Muscle layer of colon (tissue), 2 donors: ENCODE data around the gene CEP128.

ENCODE experiments used
- H3K27ac ChIP-seq: one replicate; pipeline ENCODE4 v1.7.0; 2013; ENCODE audit warnings: low read depth, mild to moderate bottlenecking, low read length, moderate library complexity
- H3K27me3 ChIP-seq, 2 donors: one replicate each; pipeline ENCODE4 v1.7.0; 2013; ENCODE audit warnings: low read length in 2 of 2, mild to moderate bottlenecking in 2 of 2; ENCODE audit not compliant: insufficient read depth in 2 of 2, control insufficient read depth in 1 of 2
- H3K36me3 ChIP-seq: one replicate; pipeline ENCODE4 v1.7.0; 2013; ENCODE audit warnings: mild to moderate bottlenecking, low read length; ENCODE audit not compliant: insufficient read depth
- H3K4me1 ChIP-seq: one replicate; pipeline ENCODE4 v1.7.0; 2013; ENCODE audit warnings: mild to moderate bottlenecking, low read length; ENCODE audit not compliant: insufficient read depth
- H3K4me3 ChIP-seq, 2 donors: one replicate each; pipeline ENCODE4 v1.7.0; 2013; ENCODE audit warnings: low read length in 2 of 2, low read depth in 1 of 2, mild to moderate bottlenecking in 1 of 2, moderate library complexity in 1 of 2
- H3K9ac ChIP-seq: one replicate; pipeline ENCODE4 v1.7.0; 2013; ENCODE audit warnings: low read length
- H3K9me3 ChIP-seq: one replicate; pipeline ENCODE4 v1.7.0; 2013; ENCODE audit warnings: mild to moderate bottlenecking, low read length
- donor health status: abdominal sarcoma.
- donor health status: Adenocarcinoma of cecum.

Gene CEP128

DNA sequence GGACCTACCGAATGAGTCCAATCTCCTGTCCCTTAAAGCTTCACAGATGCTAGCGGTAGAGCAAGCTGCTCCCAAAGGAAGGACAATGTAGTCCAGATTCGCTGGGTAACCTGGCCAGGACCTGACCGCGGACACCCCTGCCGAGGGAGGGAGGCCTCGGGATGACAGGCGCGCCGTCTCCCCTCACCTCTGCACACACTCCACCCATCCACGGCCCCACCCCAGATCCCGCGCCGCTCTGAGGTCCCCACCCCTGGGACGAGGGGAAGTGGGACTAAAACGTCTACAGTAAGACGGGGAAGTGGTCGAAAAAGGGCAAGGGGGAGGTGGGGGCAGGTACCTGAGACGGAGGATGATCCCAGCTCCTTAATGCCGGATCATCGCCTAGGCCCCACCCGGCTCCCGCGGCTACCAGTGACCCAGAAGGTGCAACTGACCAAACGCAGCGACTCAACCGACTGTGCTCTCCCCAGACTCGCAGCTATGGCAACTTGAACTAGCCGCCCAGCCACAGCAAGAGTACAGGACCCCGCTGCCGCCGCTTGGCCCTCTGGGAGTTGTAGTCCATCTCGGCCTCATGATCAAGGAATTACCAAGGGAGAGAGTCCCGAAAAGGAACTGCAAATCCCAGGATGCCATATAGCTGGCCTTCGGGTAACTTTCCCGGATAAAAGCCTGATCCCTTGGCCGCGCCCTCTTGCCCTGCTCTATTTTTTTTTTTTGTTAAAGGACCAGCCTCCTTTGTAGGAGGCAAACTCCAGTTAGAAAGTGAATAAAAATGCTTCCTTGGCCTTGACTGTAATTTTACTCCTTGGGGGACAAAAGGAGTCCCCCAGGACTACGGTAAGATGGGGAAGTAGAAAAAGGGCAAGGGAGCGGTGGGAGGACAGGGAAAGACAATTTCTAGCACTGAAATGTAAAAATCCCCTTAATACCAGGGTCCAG is at the start of gene CEP128:
TSS of gene CEP128 (minus strand) at position 498 of the 945 bp plus-strand sequence.
- Histone ChIP-seq H3K27me3 (no peaks in the 10 kb centered on the region), H3K9me3 (no peaks in the 10 kb centered on the region), H3K27ac (peak within 1 kb of the TSS; percentile 48), H3K4me3 (peak within 1 kb of the TSS; percentile 80 to 88), H3K9ac (peak within 1 kb of the TSS; percentile 59), H3K36me3 (no peaks in the 10 kb centered on the region), H3K4me1 (peaks cover 13% of the 10 kb centered on the region)

DNA sequence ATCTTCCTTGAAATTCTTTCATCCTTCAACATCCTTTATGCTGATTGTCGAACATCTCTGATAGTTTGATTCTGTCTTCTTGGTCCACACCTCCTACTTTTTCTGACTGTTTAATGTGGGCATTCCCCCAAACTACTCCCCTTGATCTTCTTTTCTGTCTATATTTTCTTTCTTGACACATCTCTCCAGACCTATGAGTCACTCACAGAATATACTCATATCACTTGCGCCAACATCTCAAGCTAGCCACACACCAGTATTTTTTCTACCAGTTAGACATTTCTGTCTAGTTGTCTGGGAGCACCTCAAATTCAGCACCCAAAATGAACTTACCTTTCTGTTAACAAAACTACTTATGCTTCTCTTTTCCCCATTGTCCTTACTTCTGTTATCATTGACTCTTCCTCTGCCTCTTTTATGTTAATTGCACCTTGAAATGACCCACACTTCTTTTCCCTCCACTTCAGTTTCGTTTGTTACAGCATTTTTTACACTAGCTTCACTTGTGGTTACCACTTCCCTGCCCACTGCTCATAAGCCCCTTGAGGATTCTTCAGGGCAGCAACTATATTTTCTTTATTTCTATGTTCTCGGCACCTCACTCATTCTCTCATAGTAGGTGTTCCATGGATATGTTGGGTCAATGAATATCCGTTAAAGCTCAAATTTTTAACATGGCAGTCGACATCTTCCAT is 47.3 kb upstream of the CEP128 start:
- no peak overlapping the region for H3K9ac ChIP-seq
- no peak overlapping the region for H3K4me3 ChIP-seq
- H3K27me3 ChIP-seq = no peaks in the 10 kb centered on the region
- no peaks in the 10 kb centered on the region for H3K9me3 ChIP-seq
- no peak overlapping the region for H3K27ac ChIP-seq
- no peaks in the 10 kb centered on the region for H3K4me1 ChIP-seq
- H3K36me3 ChIP-seq = no peaks in the 10 kb centered on the region

DNA sequence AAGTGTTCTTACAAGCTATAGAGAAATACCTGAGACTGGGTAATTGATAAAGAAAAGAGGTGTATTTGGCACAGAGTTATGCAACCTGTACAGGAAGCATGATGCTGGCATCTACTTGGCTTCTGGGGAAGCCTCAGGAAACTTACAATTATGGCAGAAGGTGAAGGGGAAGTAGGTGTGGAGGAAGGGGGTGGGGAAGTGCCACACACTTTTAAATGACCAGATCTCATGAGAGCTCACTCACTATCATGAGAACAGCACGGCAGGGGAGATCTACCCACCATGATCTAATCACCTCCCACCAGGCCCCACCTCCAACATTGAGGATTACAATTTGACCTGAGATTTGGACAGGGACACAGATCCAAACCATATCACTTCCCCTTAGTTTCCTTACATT is 46.7 kb upstream of the CEP128 start:
- H3K27me3 ChIP-seq = no peaks in the 10 kb centered on the region
- no peaks in the 10 kb centered on the region for H3K9me3 ChIP-seq
- no peaks in the 10 kb centered on the region for H3K36me3 ChIP-seq
- H3K4me1 ChIP-seq = no peaks in the 10 kb centered on the region
- H3K9ac ChIP-seq = no peak overlapping the region
- no peak overlapping the region for H3K4me3 ChIP-seq
- no peak overlapping the region for H3K27ac ChIP-seq

DNA sequence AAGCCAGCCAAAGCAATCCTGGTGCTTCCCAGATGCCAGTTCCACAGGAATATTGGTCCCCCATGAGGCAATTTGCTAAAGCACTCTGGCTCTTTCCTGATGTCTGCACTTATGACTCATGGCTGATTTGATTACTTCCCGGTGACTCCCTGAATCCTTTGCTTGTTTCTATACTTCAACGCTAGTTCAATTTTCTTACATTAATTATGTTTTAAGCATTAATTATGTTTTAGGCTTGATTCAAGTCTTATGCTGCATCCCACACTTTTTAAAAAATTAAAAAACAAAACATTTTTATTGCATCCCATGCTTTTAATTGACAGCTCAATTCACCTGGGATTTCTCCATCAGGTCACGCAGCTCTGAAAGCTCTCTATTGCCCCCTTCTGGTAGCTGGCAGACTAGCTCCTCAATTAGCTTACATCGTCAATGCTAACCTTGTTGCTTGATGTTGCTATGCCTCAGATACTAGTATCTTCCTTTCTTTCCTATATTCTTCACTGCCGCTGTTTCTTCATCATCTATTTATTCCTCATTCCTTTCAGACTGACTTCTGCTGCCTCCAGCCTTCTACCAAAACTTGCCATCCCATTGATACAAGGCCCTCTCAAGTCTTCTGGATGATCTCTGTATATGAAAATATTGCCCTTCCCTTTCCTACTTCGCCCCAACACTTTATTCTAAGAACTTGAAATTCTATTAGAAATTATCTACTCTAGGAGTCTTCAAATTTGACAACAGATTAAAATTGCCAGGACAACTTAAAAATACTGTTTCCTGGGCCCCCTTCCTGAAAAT is 45.9 kb upstream of the CEP128 start:
- H3K4me1 ChIP-seq = no peaks in the 10 kb centered on the region
- H3K4me3 ChIP-seq = no peak overlapping the region
- H3K9me3 ChIP-seq = no peaks in the 10 kb centered on the region
- H3K27me3 ChIP-seq = no peaks in the 10 kb centered on the region
- no peak overlapping the region for H3K27ac ChIP-seq
- H3K9ac ChIP-seq = no peak overlapping the region
- no peaks in the 10 kb centered on the region for H3K36me3 ChIP-seq

DNA sequence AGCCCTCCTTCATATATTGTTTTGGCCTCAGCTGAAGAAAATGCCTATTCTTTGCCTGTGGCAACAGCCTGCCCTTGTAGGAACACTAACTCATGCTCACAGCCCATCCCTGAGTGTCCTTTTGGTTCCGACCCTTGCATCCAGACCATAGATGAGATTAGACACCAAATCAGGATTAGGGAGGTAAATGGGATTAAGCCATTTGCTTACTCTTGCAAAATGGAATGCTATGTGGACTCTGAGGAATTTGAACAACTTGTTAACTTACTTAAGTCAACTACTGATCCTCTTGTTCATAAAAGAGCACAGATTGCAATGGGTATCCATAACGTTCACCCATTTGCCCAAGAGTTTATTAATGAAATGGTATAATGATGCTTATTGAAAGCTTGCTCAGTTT is 41.2 kb upstream of the CEP128 start:
- H3K27me3 ChIP-seq = no peaks in the 10 kb centered on the region
- no peak overlapping the region for H3K27ac ChIP-seq
- no peak overlapping the region for H3K4me3 ChIP-seq
- H3K9me3 ChIP-seq = no peaks in the 10 kb centered on the region
- peaks cover 6% of the 10 kb centered on the region for H3K4me1 ChIP-seq
- no peak overlapping the region for H3K9ac ChIP-seq
- H3K36me3 ChIP-seq = no peaks in the 10 kb centered on the region

DNA sequence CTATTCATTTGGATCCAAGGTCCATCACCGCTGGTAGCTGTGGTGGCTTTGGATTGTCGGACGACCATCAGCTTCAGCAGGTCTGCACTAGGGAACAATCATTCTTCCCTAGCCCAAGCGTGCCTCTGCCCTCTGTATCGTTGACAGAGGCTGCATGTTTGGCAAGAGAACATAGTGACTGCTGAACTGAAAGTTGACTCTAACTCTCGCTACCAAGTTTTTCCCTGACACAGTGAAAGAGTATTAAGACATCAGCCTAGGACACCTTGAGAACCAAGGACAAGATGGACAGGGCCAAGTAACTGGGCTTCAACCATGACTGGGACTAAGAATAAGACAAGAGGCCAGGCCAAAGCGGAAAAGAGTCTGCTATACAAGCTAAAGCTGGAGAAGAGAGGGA is 40.1 kb upstream of the CEP128 start:
- Histone ChIP-seq H3K27ac (no peak overlapping the region), H3K9ac (no peak overlapping the region), H3K36me3 (no peaks in the 10 kb centered on the region), H3K9me3 (no peaks in the 10 kb centered on the region), H3K4me3 (no peak overlapping the region), H3K27me3 (no peaks in the 10 kb centered on the region), H3K4me1 (peaks cover 6% of the 10 kb centered on the region)

DNA sequence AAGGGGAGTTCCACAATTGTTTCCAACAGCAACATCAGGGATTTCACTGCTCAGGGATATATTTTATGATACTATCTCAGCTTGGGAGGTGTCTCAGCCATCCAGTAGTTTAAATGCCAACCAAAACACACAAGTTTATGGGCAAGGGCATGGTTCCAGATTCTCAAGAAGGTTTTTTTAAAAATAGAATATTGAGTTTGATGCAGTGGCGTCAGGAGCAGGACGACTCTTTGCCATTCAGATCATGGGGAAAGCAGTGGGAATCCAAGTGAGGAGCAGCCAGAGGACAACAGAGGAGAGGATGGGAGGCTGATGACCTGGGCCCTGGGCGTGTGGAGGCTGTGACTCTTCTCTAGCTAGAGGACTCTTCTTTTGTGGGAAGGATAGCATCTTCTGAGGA is 39.6 kb upstream of the CEP128 start:
- no peak overlapping the region for H3K27ac ChIP-seq
- H3K36me3 ChIP-seq = no peaks in the 10 kb centered on the region
- H3K4me3 ChIP-seq = no peak overlapping the region
- no peaks in the 10 kb centered on the region for H3K27me3 ChIP-seq
- no peaks in the 10 kb centered on the region for H3K9me3 ChIP-seq
- H3K9ac ChIP-seq = no peak overlapping the region
- peaks cover 6% of the 10 kb centered on the region for H3K4me1 ChIP-seq

DNA sequence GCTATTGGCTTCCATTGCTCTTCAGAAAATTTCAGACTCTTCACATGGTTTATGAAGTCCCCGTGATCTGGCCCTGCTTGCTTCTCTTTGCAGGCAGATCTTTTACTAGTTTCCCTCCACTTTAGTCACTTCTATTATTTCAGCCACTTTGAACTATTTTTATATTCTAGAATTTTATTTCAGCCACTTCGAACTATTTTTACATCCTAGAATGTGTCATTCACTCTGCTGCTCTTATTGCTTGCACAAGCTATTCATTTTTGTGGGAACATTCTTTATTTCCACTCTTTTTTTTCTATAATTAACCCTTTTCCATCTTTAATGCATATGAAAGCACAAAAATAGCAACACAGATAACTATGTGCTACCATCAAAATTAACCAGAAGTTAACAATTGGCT is 38.4 kb upstream of the CEP128 start:
- Histone ChIP-seq H3K36me3 (no peaks in the 10 kb centered on the region), H3K4me3 (no peak overlapping the region), H3K27ac (no peak overlapping the region), H3K9me3 (no peaks in the 10 kb centered on the region), H3K27me3 (no peaks in the 10 kb centered on the region), H3K9ac (no peak overlapping the region), H3K4me1 (peaks cover 7% of the 10 kb centered on the region)

DNA sequence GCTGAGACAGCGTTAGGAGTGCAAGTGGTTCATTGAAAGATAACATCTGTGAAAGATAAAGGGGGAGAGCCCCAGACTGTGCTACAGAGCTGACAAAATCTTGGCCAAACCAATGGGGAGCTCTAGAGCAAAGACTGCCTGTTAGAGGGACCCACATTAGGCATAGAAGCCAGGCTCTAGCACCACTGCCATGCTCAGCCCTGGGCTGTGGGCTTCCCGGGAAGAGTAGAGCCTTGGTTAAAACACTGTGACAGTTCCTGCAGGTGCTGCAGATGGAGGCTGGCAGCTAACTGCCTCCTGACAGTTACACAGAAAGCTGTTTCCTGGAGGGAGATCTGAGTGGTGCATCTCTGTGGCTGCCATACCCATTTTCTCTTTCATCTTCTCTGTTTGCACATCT is 36.9 kb upstream of the CEP128 start:
- peaks cover 22% of the 10 kb centered on the region for H3K4me1 ChIP-seq
- H3K9ac ChIP-seq = no peak overlapping the region
- H3K36me3 ChIP-seq = no peaks in the 10 kb centered on the region
- H3K4me3 ChIP-seq = no peak overlapping the region
- H3K9me3 ChIP-seq = no peaks in the 10 kb centered on the region
- no peak overlapping the region for H3K27ac ChIP-seq
- H3K27me3 ChIP-seq = no peaks in the 10 kb centered on the region

DNA sequence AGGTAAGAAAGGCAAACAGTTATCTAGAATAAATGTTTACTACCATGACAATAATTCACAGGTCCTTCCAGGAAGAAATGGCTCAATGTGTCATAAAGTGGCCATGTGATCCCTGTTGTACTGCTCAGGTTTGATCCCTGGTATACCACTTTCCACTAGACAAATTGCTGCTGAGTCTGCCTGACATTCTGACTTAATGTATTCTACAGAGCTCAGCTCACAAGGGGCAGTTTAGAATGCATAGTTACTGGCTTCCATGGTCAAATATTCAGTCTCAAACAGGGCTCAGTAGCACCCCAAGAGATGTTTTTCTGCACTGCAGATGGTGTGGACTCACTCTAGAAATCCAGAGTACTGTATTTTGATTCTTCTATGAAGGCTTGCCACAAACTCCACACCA is 35.7 kb upstream of the CEP128 start:
- Histone ChIP-seq H3K36me3 (no peaks in the 10 kb centered on the region), H3K4me3 (no peak overlapping the region), H3K27me3 (no peaks in the 10 kb centered on the region), H3K9me3 (no peaks in the 10 kb centered on the region), H3K27ac (no peak overlapping the region), H3K9ac (no peak overlapping the region), H3K4me1 (peaks cover 23% of the 10 kb centered on the region)

DNA sequence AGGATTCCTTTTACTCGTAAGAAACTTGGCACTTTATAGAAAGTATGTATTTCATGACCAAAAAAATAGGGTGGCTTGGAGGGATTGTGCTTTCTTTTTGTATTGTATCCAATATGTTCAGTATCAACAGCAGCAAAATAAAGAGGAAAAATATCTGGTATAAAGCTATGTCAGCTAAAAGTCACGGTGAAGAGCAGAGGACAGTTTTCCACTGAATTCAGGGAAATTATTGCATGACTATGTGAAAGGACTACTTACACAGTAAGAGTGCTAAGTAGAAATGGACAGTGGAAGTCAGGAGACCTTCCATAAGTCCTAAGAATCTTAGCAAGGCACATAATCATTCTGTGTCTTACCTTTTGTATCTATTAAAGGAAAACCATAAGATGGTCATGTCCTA is 33.1 kb upstream of the CEP128 start:
- H3K4me1 ChIP-seq = peaks cover 17% of the 10 kb centered on the region
- no peaks in the 10 kb centered on the region for H3K27me3 ChIP-seq
- no peaks in the 10 kb centered on the region for H3K9me3 ChIP-seq
- no peak overlapping the region for H3K9ac ChIP-seq
- H3K4me3 ChIP-seq = peak overlapping the region in 1 of 2 donors; percentile 31
- H3K27ac ChIP-seq = peak overlapping the region; percentile 51
- no peaks in the 10 kb centered on the region for H3K36me3 ChIP-seq
